Measurements from ENCODE around the gene BEAN1.
"Not testable (repeated sequence)": the region's sequence is repeated elsewhere in the genome, so short reads cannot be mapped to it uniquely, and the experiment has no call there.

Gene BEAN1

GRCh38 chr16:66442502-66443268 is 15.6 kb downstream of the BEAN1 start:
- Histone ChIP-seq H3K27ac (ENCODE audit: low read length) (no peak overlapping the region), H3K27me3 (ENCODE audit: control insufficient read depth, insufficient read depth, low read length) (no peaks in the 10 kb centered on the region; the same call in 1 of the 2 replicates), H3K9me3 (ENCODE audit: control insufficient read depth, insufficient read depth, low read length) (no peaks in the 10 kb centered on the region), H3K4me1 (ENCODE audit: control insufficient read depth, insufficient read depth, low read length) (no peaks in the 10 kb centered on the region), H3K4me3 (ENCODE audit: low read length) (no peak overlapping the region), H3K36me3 (ENCODE audit: control insufficient read depth, insufficient read depth, low read length) (no peaks in the 10 kb centered on the region)
- no peak for DNase-seq (ENCODE audit: low read depth, low spot score)
- WGBS (ENCODE audit: insufficient coverage, insufficient read length), result no CpG with 5 or more reads among the region's 6 CpGs

GRCh38 chr16:66443269-66443652 is 16.2 kb downstream of the BEAN1 start:
- Histone ChIP-seq H3K4me1 (ENCODE audit: control insufficient read depth, insufficient read depth, low read length) (no peaks in the 10 kb centered on the region), H3K4me3 (ENCODE audit: low read length) (no peak overlapping the region), H3K27me3 (ENCODE audit: control insufficient read depth, insufficient read depth, low read length) (no peaks in the 10 kb centered on the region; the same call in 1 of the 2 replicates), H3K27ac (ENCODE audit: low read length) (no peak overlapping the region), H3K36me3 (ENCODE audit: control insufficient read depth, insufficient read depth, low read length) (no peaks in the 10 kb centered on the region), H3K9me3 (ENCODE audit: control insufficient read depth, insufficient read depth, low read length) (no peaks in the 10 kb centered on the region)
- WGBS (ENCODE audit: insufficient coverage, insufficient read length), result no CpG with 5 or more reads among the region's 3 CpGs
- no peak for DNase-seq (ENCODE audit: low read depth, low spot score)

- no peak overlapping the region for H3K4me3 ChIP-seq (ENCODE audit: low read length)
- H3K9me3 ChIP-seq (ENCODE audit: control insufficient read depth, insufficient read depth, low read length), result no peaks in the 10 kb centered on the region
- no CpG with 5 or more reads among the region's 3 CpGs for WGBS (ENCODE audit: insufficient coverage, insufficient read length)
- no peaks in the 10 kb centered on the region for H3K36me3 ChIP-seq (ENCODE audit: control insufficient read depth, insufficient read depth, low read length)
- H3K27me3 ChIP-seq (ENCODE audit: control insufficient read depth, insufficient read depth, low read length), result no peaks in the 10 kb centered on the region; the same call in 1 of the 2 replicates
- no peak for DNase-seq (ENCODE audit: low read depth, low spot score)
- no peaks in the 10 kb centered on the region for H3K4me1 ChIP-seq (ENCODE audit: control insufficient read depth, insufficient read depth, low read length)
- no peak overlapping the region for H3K27ac ChIP-seq (ENCODE audit: low read length)
Measured at GRCh38 chr16:66444049-66444481, 17.0 kb downstream of the BEAN1 start.

- DNase-seq (ENCODE audit: low read depth, low spot score), result no peak
- H3K9me3 ChIP-seq (ENCODE audit: control insufficient read depth, insufficient read depth, low read length), result no peaks in the 10 kb centered on the region
- H3K36me3 ChIP-seq (ENCODE audit: control insufficient read depth, insufficient read depth, low read length), result no peaks in the 10 kb centered on the region
- H3K4me1 ChIP-seq (ENCODE audit: control insufficient read depth, insufficient read depth, low read length), result no peaks in the 10 kb centered on the region
- no peaks in the 10 kb centered on the region; the same call in 1 of the 2 replicates for H3K27me3 ChIP-seq (ENCODE audit: control insufficient read depth, insufficient read depth, low read length)
- WGBS (ENCODE audit: insufficient coverage, insufficient read length), result no CpG with 5 or more reads among the region's 1 CpG
- no peak overlapping the region for H3K27ac ChIP-seq (ENCODE audit: low read length)
- no peak overlapping the region for H3K4me3 ChIP-seq (ENCODE audit: low read length)
Measured at GRCh38 chr16:66446737-66447136, 19.6 kb downstream of the BEAN1 start.

- Histone ChIP-seq H3K36me3 (ENCODE audit: control insufficient read depth, insufficient read depth, low read length) (no peaks in the 10 kb centered on the region), H3K27me3 (ENCODE audit: control insufficient read depth, insufficient read depth, low read length) (no peaks in the 10 kb centered on the region; the same call in 1 of the 2 replicates), H3K27ac (ENCODE audit: low read length) (no peak overlapping the region), H3K9me3 (ENCODE audit: control insufficient read depth, insufficient read depth, low read length) (no peaks in the 10 kb centered on the region), H3K4me3 (ENCODE audit: low read length) (no peak overlapping the region), H3K4me1 (ENCODE audit: control insufficient read depth, insufficient read depth, low read length) (no peaks in the 10 kb centered on the region)
- no peak for DNase-seq (ENCODE audit: low read depth, low spot score)
Measured at GRCh38 chr16:66447491-66447890, 20.4 kb downstream of the BEAN1 start.

- DNase-seq (ENCODE audit: low read depth, low spot score), result no peak
- Histone ChIP-seq H3K36me3 (ENCODE audit: control insufficient read depth, insufficient read depth, low read length) (no peaks in the 10 kb centered on the region), H3K9me3 (ENCODE audit: control insufficient read depth, insufficient read depth, low read length) (no peaks in the 10 kb centered on the region), H3K4me1 (ENCODE audit: control insufficient read depth, insufficient read depth, low read length) (no peaks in the 10 kb centered on the region), H3K27ac (ENCODE audit: low read length) (no peak overlapping the region), H3K27me3 (ENCODE audit: control insufficient read depth, insufficient read depth, low read length) (no peaks in the 10 kb centered on the region; the same call in 1 of the 2 replicates), H3K4me3 (ENCODE audit: low read length) (no peak overlapping the region)
- WGBS (ENCODE audit: insufficient coverage, insufficient read length), result no CpG with 5 or more reads among the region's 3 CpGs
Measured at GRCh38 chr16:66451548-66451947, 24.5 kb downstream of the BEAN1 start.

- not testable (repeated sequence) for H3K9me3 ChIP-seq (ENCODE audit: control insufficient read depth, insufficient read depth, low read length); H3K4me1 ChIP-seq (ENCODE audit: control insufficient read depth, insufficient read depth, low read length); H3K27ac ChIP-seq (ENCODE audit: low read length); H3K4me3 ChIP-seq (ENCODE audit: low read length); DNase-seq (ENCODE audit: low read depth, low spot score); H3K27me3 ChIP-seq (ENCODE audit: control insufficient read depth, insufficient read depth, low read length); H3K36me3 ChIP-seq (ENCODE audit: control insufficient read depth, insufficient read depth, low read length)
- no CpG with 5 or more reads among the region's 1 CpG for WGBS (ENCODE audit: insufficient coverage, insufficient read length)
Measured at GRCh38 chr16:66453230-66453629, 26.1 kb downstream of the BEAN1 start.

- Histone ChIP-seq H3K27ac (ENCODE audit: low read length) (no peak overlapping the region), H3K4me3 (ENCODE audit: low read length) (no peak overlapping the region), H3K27me3 (ENCODE audit: control insufficient read depth, insufficient read depth, low read length) (no peaks in the 10 kb centered on the region), H3K9me3 (ENCODE audit: control insufficient read depth, insufficient read depth, low read length) (no peaks in the 10 kb centered on the region), H3K36me3 (ENCODE audit: control insufficient read depth, insufficient read depth, low read length) (no peaks in the 10 kb centered on the region), H3K4me1 (ENCODE audit: control insufficient read depth, insufficient read depth, low read length) (peaks cover 2% of the 10 kb centered on the region; the same call in 1 of the 2 replicates)
- no CpG with 5 or more reads among the region's 1 CpG for WGBS (ENCODE audit: insufficient coverage, insufficient read length)
- no peak for DNase-seq (ENCODE audit: low read depth, low spot score)
Measured at GRCh38 chr16:66454751-66455150, 27.7 kb downstream of the BEAN1 start.

GRCh38 chr16:66455970-66456369 is 28.9 kb downstream of the BEAN1 start:
- no peaks in the 10 kb centered on the region for H3K36me3 ChIP-seq (ENCODE audit: control insufficient read depth, insufficient read depth, low read length)
- no peaks in the 10 kb centered on the region for H3K27me3 ChIP-seq (ENCODE audit: control insufficient read depth, insufficient read depth, low read length)
- no peak overlapping the region for H3K27ac ChIP-seq (ENCODE audit: low read length)
- no peaks in the 10 kb centered on the region for H3K9me3 ChIP-seq (ENCODE audit: control insufficient read depth, insufficient read depth, low read length)
- no peak overlapping the region for H3K4me3 ChIP-seq (ENCODE audit: low read length)
- no CpG with 5 or more reads among the region's 1 CpG for WGBS (ENCODE audit: insufficient coverage, insufficient read length)
- no peak for DNase-seq (ENCODE audit: low read depth, low spot score)
- H3K4me1 ChIP-seq (ENCODE audit: control insufficient read depth, insufficient read depth, low read length), result peaks cover 2% of the 10 kb centered on the region; the same call in 1 of the 2 replicates

GRCh38 chr16:66457888-66458287 is 30.8 kb downstream of the BEAN1 start:
- H3K9me3 ChIP-seq (ENCODE audit: control insufficient read depth, insufficient read depth, low read length), result no peaks in the 10 kb centered on the region
- peaks cover 2% of the 10 kb centered on the region; the same call in 1 of the 2 replicates for H3K4me1 ChIP-seq (ENCODE audit: control insufficient read depth, insufficient read depth, low read length)
- no CpG with 5 or more reads among the region's 4 CpGs for WGBS (ENCODE audit: insufficient coverage, insufficient read length)
- no peaks in the 10 kb centered on the region for H3K36me3 ChIP-seq (ENCODE audit: control insufficient read depth, insufficient read depth, low read length)
- no peak for DNase-seq (ENCODE audit: low read depth, low spot score)
- H3K4me3 ChIP-seq (ENCODE audit: low read length), result no peak overlapping the region
- H3K27ac ChIP-seq (ENCODE audit: low read length), result no peak overlapping the region
- no peaks in the 10 kb centered on the region for H3K27me3 ChIP-seq (ENCODE audit: control insufficient read depth, insufficient read depth, low read length)

GRCh38 chr16:66458292-66458691 is 31.2 kb downstream of the BEAN1 start:
- Histone ChIP-seq H3K27me3 (ENCODE audit: control insufficient read depth, insufficient read depth, low read length) (no peaks in the 10 kb centered on the region), H3K4me1 (ENCODE audit: control insufficient read depth, insufficient read depth, low read length) (peaks cover 2% of the 10 kb centered on the region; the same call in 1 of the 2 replicates), H3K27ac (ENCODE audit: low read length) (no peak overlapping the region), H3K9me3 (ENCODE audit: control insufficient read depth, insufficient read depth, low read length) (no peaks in the 10 kb centered on the region), H3K4me3 (ENCODE audit: low read length) (no peak overlapping the region), H3K36me3 (ENCODE audit: control insufficient read depth, insufficient read depth, low read length) (no peaks in the 10 kb centered on the region)
- WGBS (ENCODE audit: insufficient coverage, insufficient read length), result no CpG with 5 or more reads among the region's 5 CpGs
- DNase-seq (ENCODE audit: low read depth, low spot score), result no peak

Measured in iPS DF 6.9 (cell line).